ENCODE results near the gene SCYL3.

DNA sequence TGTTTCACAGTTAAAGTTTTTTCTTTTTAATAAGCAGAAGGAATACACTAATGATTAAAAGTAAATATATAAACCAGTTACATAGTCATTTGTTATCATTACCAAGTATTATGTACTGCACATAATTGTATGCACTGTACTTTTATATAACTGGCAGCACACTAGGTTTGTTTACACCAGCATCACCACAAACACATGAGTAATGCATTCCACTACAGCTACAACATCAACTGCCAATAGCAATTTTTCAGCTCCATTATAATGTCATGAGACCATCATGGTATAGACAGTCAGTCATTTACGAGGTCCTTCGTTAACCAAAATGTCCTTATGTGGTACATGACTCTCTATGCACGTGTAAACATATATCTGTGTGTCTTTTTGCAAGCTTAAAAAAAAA is 35.2 kb downstream of the SCYL3 start:
- TF ChIP-seq BHLHE40 (IDR thresholded peaks at IDR 0.05; ENCODE audit: borderline replicate concordance) (no peak), ARNT (IDR thresholded peaks at IDR 0.05) (no peak), FOXA1 (IDR thresholded peaks at IDR 0.05) (no peak), HDGF (IDR thresholded peaks at IDR 0.05; ENCODE audit: borderline replicate concordance) (no peak), FOXM1 (IDR thresholded peaks at IDR 0.05; ENCODE audit: borderline replicate concordance) (no peak), FOXK2 (IDR thresholded peaks at IDR 0.05) (no peak), NFRKB (IDR thresholded peaks at IDR 0.05) (no peak), SP1 (IDR thresholded peaks at IDR 0.05) (no peak), LEF1 (IDR thresholded peaks at IDR 0.05; ENCODE audit: borderline replicate concordance) (no peak), SUZ12 (IDR thresholded peaks at IDR 0.05) (no peak), CTBP1 (IDR thresholded peaks at IDR 0.05; ENCODE audit: borderline replicate concordance) (no peak), ELF4 (IDR thresholded peaks at IDR 0.05) (no peak)
- TF ChIP-seq, protein P1, sequence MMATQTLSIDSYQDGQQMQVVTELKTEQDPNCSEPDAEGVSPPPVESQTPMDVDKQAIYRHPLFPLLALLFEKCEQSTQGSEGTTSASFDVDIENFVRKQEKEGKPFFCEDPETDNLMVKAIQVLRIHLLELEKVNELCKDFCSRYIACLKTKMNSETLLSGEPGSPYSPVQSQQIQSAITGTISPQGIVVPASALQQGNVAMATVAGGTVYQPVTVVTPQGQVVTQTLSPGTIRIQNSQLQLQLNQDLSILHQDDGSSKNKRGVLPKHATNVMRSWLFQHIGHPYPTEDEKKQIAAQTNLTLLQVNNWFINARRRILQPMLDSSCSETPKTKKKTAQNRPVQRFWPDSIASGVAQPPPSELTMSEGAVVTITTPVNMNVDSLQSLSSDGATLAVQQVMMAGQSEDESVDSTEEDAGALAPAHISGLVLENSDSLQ (IDR thresholded peaks at IDR 0.05), result peak; percentile 8; the same call in 1 of the 2 replicates
